Endodermal cell (in vitro differentiated cells): Measurements from ENCODE around the gene SPINK5. TPM values are rescaled to one million over a fixed set of nuclear protein-coding genes. Genes with fewer than 3 reads are reported as not detected.

Experiments used
- DNase-seq: peaks from one replicate; pipeline ENCODE4 v3.0.0-alpha.2; 2017
- H3K27ac ChIP-seq: 2 replicates; pipeline ENCODE4 v1.5.1; 2013; ENCODE audit warnings: mild to moderate bottlenecking, low read depth, low read length, moderate library complexity
- H3K27me3 ChIP-seq: 2 replicates; pipeline ENCODE4 v1.6.1; 2013; ENCODE audit warnings: mild to moderate bottlenecking, low read length, moderate library complexity; ENCODE audit not compliant: insufficient read depth, control insufficient read depth, poor library complexity, severe bottlenecking
- H3K36me3 ChIP-seq: 2 replicates; pipeline ENCODE4 v1.7.0; 2013; ENCODE audit warnings: mild to moderate bottlenecking, low read length, moderate library complexity; ENCODE audit not compliant: control insufficient read depth, insufficient read depth
- H3K4me1 ChIP-seq: one replicate; pipeline ENCODE4 v1.7.0; 2013; ENCODE audit warnings: low read length; ENCODE audit not compliant: control insufficient read depth, insufficient read depth
- H3K4me3 ChIP-seq: 2 replicates; pipeline ENCODE4 v1.5.1; 2013; ENCODE audit warnings: mild to moderate bottlenecking, low read length, moderate library complexity
- H3K9ac ChIP-seq: 2 replicates; pipeline ENCODE4 v1.6.1; 2013; ENCODE audit warnings: mild to moderate bottlenecking, low read length, moderate library complexity; ENCODE audit not compliant: poor library complexity, severe bottlenecking; ENCODE audit errors: extremely low read depth
- H3K9me3 ChIP-seq: 2 replicates; pipeline ENCODE4 v1.6.1; 2013; ENCODE audit warnings: mild to moderate bottlenecking, low read length, moderate library complexity; ENCODE audit not compliant: control insufficient read depth
- H3K27ac Mint-ChIP-seq: 2 replicates; pipeline ENCODE4 v1.8.0; 2020; ENCODE audit warnings: mixed read lengths
- H3K27me3 Mint-ChIP-seq: 2 replicates; pipeline ENCODE4 v1.8.0; 2021; ENCODE audit warnings: mild to moderate bottlenecking, mixed read lengths; ENCODE audit not compliant: insufficient read depth
- H3K36me3 Mint-ChIP-seq: 2 replicates; pipeline ENCODE4 v1.8.0; 2020; ENCODE audit warnings: low read depth, mixed read lengths
- H3K4me1 Mint-ChIP-seq: 2 replicates; pipeline ENCODE4 v1.8.0; 2020; ENCODE audit warnings: mixed read lengths
- H3K4me3 Mint-ChIP-seq: 2 replicates; pipeline ENCODE4 v1.8.0; 2020; ENCODE audit warnings: mild to moderate bottlenecking, moderate library complexity, mixed read lengths
- H3K9me3 Mint-ChIP-seq: 2 replicates; pipeline ENCODE4 v1.8.0; 2020; ENCODE audit warnings: mild to moderate bottlenecking, mixed read lengths
- WGBS, 2 experiments: methylation state at CpG; one replicate each; pipeline versions ENCODE4 v1.1.5 to v1.1.7; 2013; ENCODE audit warnings: missing lambda C conversion rate in 2 of 2, mixed read lengths in 1 of 2; ENCODE audit not compliant: insufficient coverage in 1 of 2, insufficient read length in 1 of 2; 5-methylcytosine and 5-hydroxymethylcytosine counted together
- total RNA-seq, 2 donors: library from RNA; stranded (reverse); fragmentation: NEBNext Ultra II Directional in 1 of 2; extraction: Animal tissue kit (Norgen Biotek cat#: 25700) in 1 of 2; gene quantifications; 2 replicates in 1 of 2; 3 replicates in 1 of 2; pipeline ENCODE4 v1.2.1, GENCODE V29; 2021
- TF ChIP-seq, protein P1 (sequence below): fragments of 200-600 bp; sonication (generic); conservative IDR thresholded peaks from 2 replicates; pipeline ENCODE4 v1.5.0; 2021; ENCODE audit warnings: antibody characterized with exemption, mild to moderate bottlenecking

Gene SPINK5
- total RNA-seq, 2 donors from 2014 or later, result 2.6 to 12.4 TPM

DNA sequence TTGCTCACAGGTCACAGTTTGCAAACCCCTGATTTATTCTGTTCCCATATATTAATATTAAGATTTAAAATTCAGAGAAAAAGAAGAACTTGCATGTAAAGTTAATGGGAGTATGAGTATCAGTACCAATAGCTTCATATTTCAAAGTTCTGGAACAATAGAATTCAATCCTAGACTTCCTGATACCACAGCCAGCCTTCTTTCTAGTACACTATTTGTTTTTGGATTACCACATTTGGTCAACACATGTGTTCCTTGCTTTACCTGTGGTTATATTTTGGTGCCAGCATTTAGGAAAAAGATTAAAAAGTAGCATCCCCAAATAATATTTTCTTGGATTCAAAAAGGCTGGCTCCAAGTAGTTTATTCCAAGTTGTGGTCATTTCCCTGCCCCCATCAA, 49.5 kb downstream of the SPINK5 start:
- Mint-ChIP-seq H3K27me3 (no peaks in the 10 kb centered on the region), H3K27ac (no peak overlapping the region), H3K9me3 (no peaks in the 10 kb centered on the region), H3K4me1 (peaks cover 8% of the 10 kb centered on the region), H3K4me3 (no peak overlapping the region), H3K36me3 (peaks cover 50% of the 10 kb centered on the region)
- no peak overlapping the region for H3K27ac ChIP-seq
- peaks cover 36% of the 10 kb centered on the region for H3K36me3 ChIP-seq
- H3K4me3 ChIP-seq, result no peak overlapping the region
- DNase-seq, result no peak
- TF ChIP-seq, protein P1, sequence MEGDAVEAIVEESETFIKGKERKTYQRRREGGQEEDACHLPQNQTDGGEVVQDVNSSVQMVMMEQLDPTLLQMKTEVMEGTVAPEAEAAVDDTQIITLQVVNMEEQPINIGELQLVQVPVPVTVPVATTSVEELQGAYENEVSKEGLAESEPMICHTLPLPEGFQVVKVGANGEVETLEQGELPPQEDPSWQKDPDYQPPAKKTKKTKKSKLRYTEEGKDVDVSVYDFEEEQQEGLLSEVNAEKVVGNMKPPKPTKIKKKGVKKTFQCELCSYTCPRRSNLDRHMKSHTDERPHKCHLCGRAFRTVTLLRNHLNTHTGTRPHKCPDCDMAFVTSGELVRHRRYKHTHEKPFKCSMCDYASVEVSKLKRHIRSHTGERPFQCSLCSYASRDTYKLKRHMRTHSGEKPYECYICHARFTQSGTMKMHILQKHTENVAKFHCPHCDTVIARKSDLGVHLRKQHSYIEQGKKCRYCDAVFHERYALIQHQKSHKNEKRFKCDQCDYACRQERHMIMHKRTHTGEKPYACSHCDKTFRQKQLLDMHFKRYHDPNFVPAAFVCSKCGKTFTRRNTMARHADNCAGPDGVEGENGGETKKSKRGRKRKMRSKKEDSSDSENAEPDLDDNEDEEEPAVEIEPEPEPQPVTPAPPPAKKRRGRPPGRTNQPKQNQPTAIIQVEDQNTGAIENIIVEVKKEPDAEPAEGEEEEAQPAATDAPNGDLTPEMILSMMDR, result no peak
- H3K27me3 ChIP-seq, result no peaks in the 10 kb centered on the region
- no peak overlapping the region for H3K9ac ChIP-seq
- peaks cover 4% of the 10 kb centered on the region for H3K4me1 ChIP-seq
- no peaks in the 10 kb centered on the region for H3K9me3 ChIP-seq

DNA sequence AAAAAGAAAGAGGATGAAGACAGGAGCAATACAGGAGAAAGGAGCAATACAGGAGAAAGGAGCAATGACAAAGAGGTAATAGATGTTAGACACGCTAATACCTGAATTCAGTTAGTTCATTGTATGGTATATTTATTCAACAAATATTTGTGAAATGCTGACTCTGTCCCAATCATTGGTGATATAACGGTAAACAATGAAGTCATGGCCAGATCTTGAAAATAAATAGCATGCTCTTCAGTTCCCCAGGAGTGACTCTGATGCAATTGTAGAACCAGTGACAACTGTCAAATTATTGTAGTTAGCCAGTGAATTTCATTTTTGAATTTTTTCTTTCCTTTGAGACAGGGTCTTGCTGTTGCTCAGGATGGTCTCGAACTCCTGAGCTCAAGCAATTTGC, 56.5 kb downstream of the SPINK5 start:
- H3K4me3 Mint-ChIP-seq, result no peak overlapping the region
- no peak overlapping the region for H3K4me3 ChIP-seq

DNA sequence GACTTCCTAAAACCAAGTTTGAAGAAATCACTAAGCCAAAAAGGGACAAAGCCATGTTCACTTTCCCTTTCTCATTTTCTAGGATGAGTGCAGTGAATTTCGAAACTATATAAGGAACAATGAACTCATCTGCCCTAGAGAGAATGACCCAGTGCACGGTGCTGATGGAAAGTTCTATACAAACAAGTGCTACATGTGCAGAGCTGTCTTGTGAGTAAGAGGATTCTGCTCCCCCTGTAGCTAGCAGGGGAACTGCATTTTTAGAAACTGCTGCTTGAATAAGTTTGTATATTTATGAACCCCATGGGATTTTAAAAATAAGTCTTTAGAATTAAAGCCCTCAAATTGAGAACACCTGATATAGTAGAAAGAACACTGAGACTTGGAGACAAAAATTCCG, 61.9 kb downstream of the SPINK5 start:
- no peak overlapping the region for H3K27ac ChIP-seq
- H3K4me1 ChIP-seq, result no peaks in the 10 kb centered on the region
- H3K4me3 ChIP-seq, result no peak overlapping the region
- TF ChIP-seq, protein P1, result peak; percentile 57
- Mint-ChIP-seq H3K9me3 (no peaks in the 10 kb centered on the region), H3K4me3 (no peak overlapping the region), H3K36me3 (peaks cover 34% of the 10 kb centered on the region), H3K27ac (no peak overlapping the region), H3K4me1 (no peaks in the 10 kb centered on the region), H3K27me3 (no peaks in the 10 kb centered on the region)
- H3K9ac ChIP-seq, result no peak overlapping the region
- no peak for DNase-seq
- H3K9me3 ChIP-seq, result no peaks in the 10 kb centered on the region
- H3K36me3 ChIP-seq, result peaks cover 19% of the 10 kb centered on the region
- no peaks in the 10 kb centered on the region for H3K27me3 ChIP-seq
- WGBS, 2 experiments, result 87 to 100% methylated on average over 1 to 3 of the region's 3 CpGs

More for the DNA sequence above, 56.5 kb downstream of the SPINK5 start:
- no peaks in the 10 kb centered on the region for H3K9me3 Mint-ChIP-seq
- TF ChIP-seq, protein P1, result no peak
- Histone ChIP-seq H3K27me3 (no peaks in the 10 kb centered on the region), H3K9me3 (no peaks in the 10 kb centered on the region), H3K27ac (no peak overlapping the region), H3K4me1 (no peaks in the 10 kb centered on the region), H3K9ac (no peak overlapping the region), H3K36me3 (peaks cover 39% of the 10 kb centered on the region)
- peaks cover 59% of the 10 kb centered on the region for H3K36me3 Mint-ChIP-seq
- WGBS, 2 experiments, result 91 to 100% methylated on average over 2 to 3 of the region's 3 CpGs
- H3K27me3 Mint-ChIP-seq, result no peaks in the 10 kb centered on the region
- no peaks in the 10 kb centered on the region for H3K4me1 Mint-ChIP-seq
- H3K27ac Mint-ChIP-seq, result no peak overlapping the region
- no peak for DNase-seq
